ENCODE data around the gene GPR39.

GRCh38 chr2:132573444-132574007 is 156.9 kb downstream of the GPR39 start:
- TF ChIP-seq CTCF (IDR thresholded peaks at IDR 0.05 in 4 of 5, conservative IDR thresholded peaks at IDR 0.05 in 1 of 5) (no peak), POLR2A (IDR thresholded peaks at IDR 0.05) (no peak)

All from gastrocnemius medialis (tissue), 4 donors.